Liver (tissue), 9 donors: ENCODE results near the gene IL1RL1. TPM values are rescaled to one million over a fixed set of nuclear protein-coding genes. Genes with fewer than 3 reads are reported as not detected.

Source experiments
- DNase-seq: peaks from one replicate; pipeline ENCODE4 v3.0.0-alpha.2; 2017; ENCODE audit warnings: low spot score
- H3K27ac ChIP-seq, 2 donors: one replicate each; pipeline ENCODE4 v1.7.0; 2013; ENCODE audit warnings: inconsistent platforms in 2 of 2, low read length in 2 of 2, control low read depth in 1 of 2, low read depth in 1 of 2, mild to moderate bottlenecking in 1 of 2
- H3K27me3 ChIP-seq, 4 donors: one replicate each; pipeline versions ENCODE4 v1.6.1 to v1.7.0; 2013; ENCODE audit warnings: low read length in 3 of 4, inconsistent platforms in 1 of 4, mild to moderate bottlenecking in 1 of 4, moderate library complexity in 1 of 4; ENCODE audit not compliant: control insufficient read depth in 4 of 4, insufficient read depth in 4 of 4
- H3K36me3 ChIP-seq, 4 donors: one replicate each; pipeline versions ENCODE4 v1.6.1 to v1.7.0; 2013; ENCODE audit warnings: low read length in 3 of 4, mild to moderate bottlenecking in 3 of 4, low read depth in 1 of 4, moderate library complexity in 1 of 4; ENCODE audit not compliant: control insufficient read depth in 4 of 4, insufficient read depth in 3 of 4
- H3K4me1 ChIP-seq, 4 donors: one replicate each; pipeline versions ENCODE4 v1.6.1 to v1.7.0; 2013; ENCODE audit warnings: low read length in 3 of 4, mild to moderate bottlenecking in 3 of 4, moderate library complexity in 1 of 4; ENCODE audit not compliant: control insufficient read depth in 4 of 4, insufficient read depth in 4 of 4
- H3K4me3 ChIP-seq, 3 donors: one replicate each; pipeline versions ENCODE4 v1.6.1 to v1.7.0; 2013; ENCODE audit warnings: low read length in 3 of 3, control low read depth in 1 of 3, low read depth in 1 of 3, mild to moderate bottlenecking in 1 of 3
- H3K9ac ChIP-seq, 2 donors: one replicate each; pipeline ENCODE4 v1.7.0; 2013; ENCODE audit warnings: low read length in 2 of 2, mild to moderate bottlenecking in 2 of 2, moderate library complexity in 2 of 2, control low read depth in 1 of 2, low read depth in 1 of 2
- H3K9me3 ChIP-seq, 4 donors: one replicate each; pipeline versions ENCODE4 v1.6.1 to v1.7.0; 2013; ENCODE audit warnings: low read length in 3 of 4; ENCODE audit not compliant: control insufficient read depth in 4 of 4
- EGR1 ChIP-seq, 2 donors: IDR thresholded peaks; 2 replicates each; pipeline ENCODE4 v1.6.1; 2016 to 2018; ENCODE audit warnings: antibody characterized with exemption in 2 of 2, low read depth in 2 of 2
- FOXA1 ChIP-seq: IDR thresholded peaks from 2 replicates; pipeline ENCODE4 v1.6.1; 2016; ENCODE audit warnings: antibody characterized with exemption
- FOXA2 ChIP-seq: IDR thresholded peaks from 2 replicates; pipeline ENCODE4 v1.6.1; 2016; ENCODE audit warnings: antibody characterized with exemption
- GABPA ChIP-seq, 2 donors: IDR thresholded peaks in 1 of 2; conservative IDR thresholded peaks in 1 of 2; 2 replicates each; pipeline ENCODE4 v1.6.1; 2016; ENCODE audit warnings: antibody characterized with exemption in 2 of 2, mild to moderate bottlenecking in 1 of 2, moderate library complexity in 1 of 2
- HNF4A ChIP-seq, 2 donors: conservative IDR thresholded peaks; 2 replicates each; pipeline ENCODE4 v1.6.1; 2016; ENCODE audit warnings: antibody characterized with exemption in 2 of 2, mild to moderate bottlenecking in 2 of 2
- HNF4G ChIP-seq: IDR thresholded peaks from 2 replicates; pipeline ENCODE4 v1.6.1; 2016; ENCODE audit warnings: antibody characterized with exemption
- JUND ChIP-seq, 2 donors: IDR thresholded peaks; 2 replicates each; pipeline ENCODE4 v1.6.1; 2016; ENCODE audit warnings: antibody characterized with exemption in 2 of 2
- NR2F2 ChIP-seq: IDR thresholded peaks from 2 replicates; pipeline ENCODE4 v1.6.1; 2016; ENCODE audit warnings: antibody characterized with exemption
- RAD21 ChIP-seq, 2 donors: IDR thresholded peaks; 2 replicates each; pipeline ENCODE4 v1.6.1; 2016; ENCODE audit warnings: antibody characterized with exemption in 2 of 2, mild to moderate bottlenecking in 2 of 2
- RXRA ChIP-seq, 2 donors: IDR thresholded peaks; 2 replicates each; pipeline ENCODE4 v1.6.1; 2017 to 2018; ENCODE audit warnings: antibody characterized with exemption in 2 of 2, mild to moderate bottlenecking in 1 of 2
- SP1 ChIP-seq: IDR thresholded peaks from 2 replicates; pipeline ENCODE4 v1.6.1; 2018; ENCODE audit warnings: antibody characterized with exemption, mild to moderate bottlenecking
- TAF1 ChIP-seq: conservative IDR thresholded peaks from 2 replicates; pipeline ENCODE4 v1.6.1; 2016; ENCODE audit warnings: antibody characterized with exemption, mild to moderate bottlenecking
- YY1 ChIP-seq: IDR thresholded peaks from 2 replicates; pipeline ENCODE4 v1.6.1; 2016; ENCODE audit warnings: antibody characterized with exemption, mild to moderate bottlenecking
- WGBS: extraction: QIAGEN DNeasy Blood & Tissue Kit; methylation state at CpG from one replicate; pipeline ENCODE4 v1.1.7; 2013; 5-methylcytosine and 5-hydroxymethylcytosine counted together
- polyA plus RNA-seq, 2 donors: library from polyadenylated mRNA; stranded (reverse) in 1 of 2; unstranded in 1 of 2; fragments of 200-250 nt in 1 of 2; fragments of >200 nt in 1 of 2; fragmentation: Nextera tagmentation in 1 of 2; extraction: Ambion mirVana in 1 of 2; gene quantifications; one replicate each; pipeline versions ENCODE4 v1.2.1 to v1.2.3, GENCODE V29; 2013 to 2015
- total RNA-seq, 2 donors: library from RNA; depleted of rRNA; stranded (reverse); fragments of >200 nt; gene quantifications; one replicate each; pipeline ENCODE4 v1.2.3, GENCODE V29; 2014
- TF ChIP-seq, protein P1 (sequence below): fragments of 150-350 bp; IDR thresholded peaks from 2 replicates; pipeline ENCODE4 v1.5.1; 2017; ENCODE audit warnings: improper control_type of control experiment, low read depth, low read length; ENCODE audit not compliant: missing input control
- TF ChIP-seq, protein P2 (sequence below): IDR thresholded peaks from 2 replicates; pipeline ENCODE4 v1.6.1; 2016; ENCODE audit warnings: antibody characterized with exemption, mild to moderate bottlenecking
- TF ChIP-seq, protein P3 (sequence below): IDR thresholded peaks from 2 replicates; pipeline ENCODE4 v1.6.1; 2016; ENCODE audit warnings: antibody characterized with exemption
- TF ChIP-seq, protein P4 (sequence below): IDR thresholded peaks from 2 replicates; pipeline ENCODE4 v1.6.1; 2016; ENCODE audit warnings: antibody characterized with exemption
- TF ChIP-seq, protein P5 (sequence below): IDR thresholded peaks from 2 replicates; pipeline ENCODE4 v1.6.1; 2016; ENCODE audit warnings: antibody characterized with exemption
- donor health status: healthy.
- donor health status: healthy.
- donor health status: healthy.
- donor health status: healthy.
- donor health status: healthy.

The IL1RL1 gene
- total and polyA plus RNA-seq, 4 donors, result 0.75 to 6.2 (median 3.2) TPM

DNA sequence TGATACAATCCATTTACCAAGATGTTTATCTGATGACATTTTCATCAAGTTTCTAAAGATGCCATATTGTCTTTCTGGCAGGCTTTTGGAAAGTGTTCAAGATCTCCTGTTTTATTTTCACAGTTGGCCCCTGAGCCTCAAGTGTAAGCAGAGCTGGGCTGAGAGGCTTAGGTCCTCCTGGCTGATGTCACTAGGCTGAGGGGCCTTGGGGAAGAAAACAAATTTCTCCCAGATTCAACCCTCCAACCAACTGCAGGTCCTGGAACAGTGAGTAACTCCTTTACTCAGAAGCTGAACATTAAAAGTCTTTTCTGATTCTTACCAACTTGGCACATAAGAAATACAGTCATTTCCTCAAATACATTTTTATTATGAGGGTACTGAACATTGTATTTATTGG is 14.9 kb upstream of the IL1RL1 start (continued):
- TF ChIP-seq, protein P1, sequence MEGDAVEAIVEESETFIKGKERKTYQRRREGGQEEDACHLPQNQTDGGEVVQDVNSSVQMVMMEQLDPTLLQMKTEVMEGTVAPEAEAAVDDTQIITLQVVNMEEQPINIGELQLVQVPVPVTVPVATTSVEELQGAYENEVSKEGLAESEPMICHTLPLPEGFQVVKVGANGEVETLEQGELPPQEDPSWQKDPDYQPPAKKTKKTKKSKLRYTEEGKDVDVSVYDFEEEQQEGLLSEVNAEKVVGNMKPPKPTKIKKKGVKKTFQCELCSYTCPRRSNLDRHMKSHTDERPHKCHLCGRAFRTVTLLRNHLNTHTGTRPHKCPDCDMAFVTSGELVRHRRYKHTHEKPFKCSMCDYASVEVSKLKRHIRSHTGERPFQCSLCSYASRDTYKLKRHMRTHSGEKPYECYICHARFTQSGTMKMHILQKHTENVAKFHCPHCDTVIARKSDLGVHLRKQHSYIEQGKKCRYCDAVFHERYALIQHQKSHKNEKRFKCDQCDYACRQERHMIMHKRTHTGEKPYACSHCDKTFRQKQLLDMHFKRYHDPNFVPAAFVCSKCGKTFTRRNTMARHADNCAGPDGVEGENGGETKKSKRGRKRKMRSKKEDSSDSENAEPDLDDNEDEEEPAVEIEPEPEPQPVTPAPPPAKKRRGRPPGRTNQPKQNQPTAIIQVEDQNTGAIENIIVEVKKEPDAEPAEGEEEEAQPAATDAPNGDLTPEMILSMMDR, result no peak
- no peak for TF ChIP-seq FOXA1

DNA sequence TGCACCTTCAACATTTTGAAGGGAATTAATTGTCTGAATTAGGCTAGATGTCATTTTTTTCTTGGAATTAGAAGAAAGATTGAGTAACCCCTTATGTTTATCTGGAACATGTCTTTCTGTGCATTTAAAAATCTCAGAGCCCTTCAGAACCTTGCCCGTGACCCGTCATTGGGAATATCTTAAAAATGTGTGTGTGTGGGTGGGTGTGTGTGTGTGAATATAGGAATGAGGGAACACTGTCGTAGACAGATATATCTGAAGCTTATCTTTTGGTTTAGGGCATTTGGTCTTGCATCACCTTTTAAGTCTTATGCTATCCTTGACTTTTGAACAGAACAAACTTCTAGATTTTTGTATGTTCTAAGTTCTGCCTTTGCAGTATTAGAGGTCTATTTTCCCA is 13.5 kb upstream of the IL1RL1 start:
- Histone ChIP-seq H3K4me3 (no peak overlapping the region), H3K27ac (no peak overlapping the region), H3K9ac (no peak overlapping the region), H3K9me3 (no peaks in the 10 kb centered on the region), H3K27me3 (peaks cover 0 to 8% (median 0%) of the 10 kb centered on the region in 4 donors), H3K4me1 (no peaks in the 10 kb centered on the region), H3K36me3 (no peaks in the 10 kb centered on the region)
- no peak for TF ChIP-seq GABPA (IDR thresholded peaks at IDR 0.05 in 1 of 2, conservative IDR thresholded peaks at IDR 0.05 in 1 of 2)
- no peak for TF ChIP-seq RAD21 (IDR thresholded peaks at IDR 0.05)
- TF ChIP-seq, protein P2, sequence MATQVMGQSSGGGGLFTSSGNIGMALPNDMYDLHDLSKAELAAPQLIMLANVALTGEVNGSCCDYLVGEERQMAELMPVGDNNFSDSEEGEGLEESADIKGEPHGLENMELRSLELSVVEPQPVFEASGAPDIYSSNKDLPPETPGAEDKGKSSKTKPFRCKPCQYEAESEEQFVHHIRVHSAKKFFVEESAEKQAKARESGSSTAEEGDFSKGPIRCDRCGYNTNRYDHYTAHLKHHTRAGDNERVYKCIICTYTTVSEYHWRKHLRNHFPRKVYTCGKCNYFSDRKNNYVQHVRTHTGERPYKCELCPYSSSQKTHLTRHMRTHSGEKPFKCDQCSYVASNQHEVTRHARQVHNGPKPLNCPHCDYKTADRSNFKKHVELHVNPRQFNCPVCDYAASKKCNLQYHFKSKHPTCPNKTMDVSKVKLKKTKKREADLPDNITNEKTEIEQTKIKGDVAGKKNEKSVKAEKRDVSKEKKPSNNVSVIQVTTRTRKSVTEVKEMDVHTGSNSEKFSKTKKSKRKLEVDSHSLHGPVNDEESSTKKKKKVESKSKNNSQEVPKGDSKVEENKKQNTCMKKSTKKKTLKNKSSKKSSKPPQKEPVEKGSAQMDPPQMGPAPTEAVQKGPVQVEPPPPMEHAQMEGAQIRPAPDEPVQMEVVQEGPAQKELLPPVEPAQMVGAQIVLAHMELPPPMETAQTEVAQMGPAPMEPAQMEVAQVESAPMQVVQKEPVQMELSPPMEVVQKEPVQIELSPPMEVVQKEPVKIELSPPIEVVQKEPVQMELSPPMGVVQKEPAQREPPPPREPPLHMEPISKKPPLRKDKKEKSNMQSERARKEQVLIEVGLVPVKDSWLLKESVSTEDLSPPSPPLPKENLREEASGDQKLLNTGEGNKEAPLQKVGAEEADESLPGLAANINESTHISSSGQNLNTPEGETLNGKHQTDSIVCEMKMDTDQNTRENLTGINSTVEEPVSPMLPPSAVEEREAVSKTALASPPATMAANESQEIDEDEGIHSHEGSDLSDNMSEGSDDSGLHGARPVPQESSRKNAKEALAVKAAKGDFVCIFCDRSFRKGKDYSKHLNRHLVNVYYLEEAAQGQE, result no peak
- TF ChIP-seq, protein P3, sequence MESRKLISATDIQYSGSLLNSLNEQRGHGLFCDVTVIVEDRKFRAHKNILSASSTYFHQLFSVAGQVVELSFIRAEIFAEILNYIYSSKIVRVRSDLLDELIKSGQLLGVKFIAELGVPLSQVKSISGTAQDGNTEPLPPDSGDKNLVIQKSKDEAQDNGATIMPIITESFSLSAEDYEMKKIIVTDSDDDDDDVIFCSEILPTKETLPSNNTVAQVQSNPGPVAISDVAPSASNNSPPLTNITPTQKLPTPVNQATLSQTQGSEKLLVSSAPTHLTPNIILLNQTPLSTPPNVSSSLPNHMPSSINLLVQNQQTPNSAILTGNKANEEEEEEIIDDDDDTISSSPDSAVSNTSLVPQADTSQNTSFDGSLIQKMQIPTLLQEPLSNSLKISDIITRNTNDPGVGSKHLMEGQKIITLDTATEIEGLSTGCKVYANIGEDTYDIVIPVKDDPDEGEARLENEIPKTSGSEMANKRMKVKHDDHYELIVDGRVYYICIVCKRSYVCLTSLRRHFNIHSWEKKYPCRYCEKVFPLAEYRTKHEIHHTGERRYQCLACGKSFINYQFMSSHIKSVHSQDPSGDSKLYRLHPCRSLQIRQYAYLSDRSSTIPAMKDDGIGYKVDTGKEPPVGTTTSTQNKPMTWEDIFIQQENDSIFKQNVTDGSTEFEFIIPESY, result no peak
- no peak for TF ChIP-seq TAF1
- no peak for TF ChIP-seq HNF4G
- TF ChIP-seq, protein P4, sequence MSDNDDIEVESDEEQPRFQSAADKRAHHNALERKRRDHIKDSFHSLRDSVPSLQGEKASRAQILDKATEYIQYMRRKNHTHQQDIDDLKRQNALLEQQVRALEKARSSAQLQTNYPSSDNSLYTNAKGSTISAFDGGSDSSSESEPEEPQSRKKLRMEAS, result no peak
- TF ChIP-seq, protein P1, result no peak
- no peak for TF ChIP-seq EGR1 (IDR thresholded peaks at IDR 0.05; ENCODE audit: low read depth in 2 of 2)
- no peak for TF ChIP-seq NR2F2
- no peak for TF ChIP-seq FOXA2
- TF ChIP-seq, protein P5, sequence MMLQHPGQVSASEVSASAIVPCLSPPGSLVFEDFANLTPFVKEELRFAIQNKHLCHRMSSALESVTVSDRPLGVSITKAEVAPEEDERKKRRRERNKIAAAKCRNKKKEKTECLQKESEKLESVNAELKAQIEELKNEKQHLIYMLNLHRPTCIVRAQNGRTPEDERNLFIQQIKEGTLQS, result no peak
- TF ChIP-seq YY1, result no peak
- no peak for TF ChIP-seq JUND (IDR thresholded peaks at IDR 0.05)
- TF ChIP-seq FOXA1, result no peak
- no peak for TF ChIP-seq SP1
- TF ChIP-seq RXRA (IDR thresholded peaks at IDR 0.05), result no peak
- TF ChIP-seq HNF4A (conservative IDR thresholded peaks at IDR 0.05), result no peak
- WGBS, result 82% methylated on average over 3 of the region's 3 CpGs
- DNase-seq, result no peak
